ENCODE measurements around the gene DNASE1L1. TPM values are rescaled to one million over a fixed set of nuclear protein-coding genes. Genes with fewer than 3 reads are reported as not detected.

The DNASE1L1 gene
- total and polyA plus RNA-seq, 7 donors = 42.2 to 149 (median 75.1) TPM

- intact Hi-C loops (cut with DNase I) = no loop called here
- no peak for TF ChIP-seq CTCF (IDR thresholded peaks at IDR 0.05)
- peaks cover 2 to 33% of the 10 kb centered on the region in 2 donors for H3K36me3 ChIP-seq (ENCODE audit: insufficient read depth in 1 of 2, low read depth in 1 of 2)
These were observed 28.1 kb upstream of the DNASE1L1 start, which contains the start of gene GDI1 for GRCh38 chrX:154436983-154437752. TSS of gene GDI1 (plus strand) at chrX:154437154. CDS start at chrX:154437255, 101 bp downstream.

GRCh38 chrX:154436374-154436982 is 27.4 kb upstream of the DNASE1L1 start:
- WGBS, 3 donors = 1 to 32% (median 25%) methylated on average over 9 to 40 of the region's 78 CpGs
- ATAC-seq (peak; percentile 32 to 70 (median 46)), DNase-seq (no peak)
- TF ChIP-seq CTCF (IDR thresholded peaks at IDR 0.05) = no peak
- Histone ChIP-seq H3K4me1 (no peaks in the 10 kb centered on the region), H3K36me3 (ENCODE audit: insufficient read depth in 1 of 2, low read depth in 1 of 2) (peaks cover 2 to 26% of the 10 kb centered on the region in 2 donors), H3K27ac (peak overlapping the region; percentile 84), H3K27me3 (ENCODE audit: insufficient read depth in 3 of 3, low read length in 2 of 3) (no peaks in the 10 kb centered on the region), H3K4me3 (peak overlapping the region; percentile 79), H3K9me3 (no peaks in the 10 kb centered on the region)
- intact Hi-C loops (cut with DNase I) = no loop called here

More at GRCh38 chrX:154436983-154437752, 28.1 kb upstream of the DNASE1L1 start, which contains the start of gene GDI1:
- ATAC-seq (peak; percentile 53 to 85 (median 71)), DNase-seq (peak; percentile 67 to 84)
- WGBS, 3 donors = 0 to 29% (median 1%) methylated on average over 4 to 67 of the region's 93 CpGs
- no peaks in the 10 kb centered on the region for H3K9me3 ChIP-seq
- H3K27me3 ChIP-seq (ENCODE audit: insufficient read depth in 3 of 3, low read length in 2 of 3) = no peaks in the 10 kb centered on the region
- H3K4me1 ChIP-seq = no peaks in the 10 kb centered on the region
- H3K27ac ChIP-seq = peak within 1 kb of the TSS; percentile 84
- H3K4me3 ChIP-seq = peak within 1 kb of the TSS; percentile 79

- no peak for TF ChIP-seq CTCF (IDR thresholded peaks at IDR 0.05)
- H3K36me3 ChIP-seq (ENCODE audit: insufficient read depth in 1 of 2, low read depth in 1 of 2) = peaks cover 0 to 14% of the 10 kb centered on the region in 2 donors
- WGBS, 3 donors = 91 to 93% (median 93%) methylated on average over 18 to 19 of the region's 19 CpGs
- no peak overlapping the region for H3K4me3 ChIP-seq
- no peak overlapping the region for H3K27ac ChIP-seq
- no peaks in the 10 kb centered on the region for H3K9me3 ChIP-seq
- DNase-seq (no peak), ATAC-seq (no peak)
- H3K27me3 ChIP-seq (ENCODE audit: insufficient read depth in 3 of 3, low read length in 2 of 3) = no peaks in the 10 kb centered on the region
- H3K4me1 ChIP-seq = no peaks in the 10 kb centered on the region
- intact Hi-C loops (cut with DNase I) = no loop called here
These were observed 26.2 kb upstream of the DNASE1L1 start for GRCh38 chrX:154435171-154435733.

- DNase-seq (no peak), ATAC-seq (no peak)
- no peak overlapping the region for H3K27ac ChIP-seq
- WGBS, 3 donors = 75 to 98% (median 94%) methylated on average over 4 to 7 of the region's 7 CpGs
- peaks cover 0 to 13% of the 10 kb centered on the region in 2 donors for H3K36me3 ChIP-seq (ENCODE audit: insufficient read depth in 1 of 2, low read depth in 1 of 2)
- intact Hi-C loops (cut with DNase I) = no loop called here
- no peaks in the 10 kb centered on the region for H3K9me3 ChIP-seq
- H3K4me1 ChIP-seq = no peaks in the 10 kb centered on the region
- no peak overlapping the region for H3K4me3 ChIP-seq
- no peak for TF ChIP-seq CTCF (IDR thresholded peaks at IDR 0.05)
- H3K27me3 ChIP-seq (ENCODE audit: insufficient read depth in 3 of 3, low read length in 2 of 3) = no peaks in the 10 kb centered on the region
These were observed 25.5 kb upstream of the DNASE1L1 start for GRCh38 chrX:154434394-154435168.

Measured in psoas muscle (tissue), 8 donors.